NCI-H146 treated with DMSO at 0.1 percent for 48 hours (cell line): Measurements from ENCODE around the gene CTBP1.
"Not testable (repeated sequence)": the region's sequence is repeated elsewhere in the genome, so short reads cannot be mapped to it uniquely, and the experiment has no call there.

Source experiments
- DNase-seq: peaks from one replicate; lab custom pipeline; 2025; ENCODE audit not compliant: unreplicated experiment; lab: John Stamatoyannopoulos, UW

The CTBP1 gene

DNA sequence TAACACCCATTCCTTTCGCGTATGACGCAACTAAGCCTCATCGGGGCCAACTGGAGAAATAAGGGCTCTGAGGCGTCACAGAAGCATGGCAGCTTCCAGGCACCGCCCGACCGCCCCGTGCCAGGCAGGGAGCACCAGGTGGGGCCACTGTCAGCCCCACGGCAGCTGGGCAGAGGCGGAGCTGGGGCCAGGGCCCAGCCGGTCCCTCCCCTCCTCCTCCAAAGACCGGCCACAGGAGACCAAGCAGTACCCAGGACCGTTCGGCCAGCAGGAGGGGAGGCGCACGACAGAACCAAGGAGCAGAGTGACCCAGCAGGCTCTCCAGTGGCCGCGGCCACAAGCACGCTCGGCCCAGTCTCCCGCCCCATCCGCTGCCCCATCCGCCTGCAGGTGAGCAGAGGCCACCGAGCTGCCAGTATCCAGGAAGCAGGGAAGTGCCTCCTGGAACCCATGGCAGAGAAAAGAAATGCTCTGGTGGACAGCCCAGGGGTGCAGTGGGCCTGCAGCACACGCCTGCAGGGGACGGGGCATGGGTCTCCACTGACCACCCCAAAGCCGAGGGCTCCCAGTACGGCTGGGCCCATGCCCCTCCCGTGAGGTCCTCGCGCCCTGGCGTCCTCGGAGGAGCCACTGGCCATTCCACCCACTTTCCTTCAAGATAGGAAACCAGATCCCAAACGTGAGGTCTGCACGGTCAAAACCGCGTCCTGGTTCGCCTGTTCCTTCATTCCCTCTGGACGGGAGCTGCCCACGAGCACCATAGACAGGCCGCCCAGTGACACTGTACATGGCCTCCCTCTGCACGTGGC, 9.6 kb downstream of the CTBP1 start:
- DNase-seq, result no peak

DNA sequence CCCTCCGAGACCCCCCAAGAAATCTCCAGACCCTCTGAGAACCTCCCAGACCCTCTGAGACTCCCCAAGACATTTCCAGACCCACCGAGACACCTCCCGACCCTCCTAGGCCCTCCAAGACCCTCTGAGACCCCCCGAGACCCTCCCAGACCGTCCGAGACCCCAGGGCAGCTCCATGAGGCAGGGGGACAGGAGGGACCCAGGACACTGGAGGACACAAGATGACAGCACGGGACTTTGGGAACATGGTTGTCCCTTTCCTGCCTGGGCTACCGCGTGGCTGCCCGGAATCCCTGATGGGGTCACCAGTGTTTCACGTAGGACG, 10.3 kb downstream of the CTBP1 start:
- no peak for DNase-seq

DNA sequence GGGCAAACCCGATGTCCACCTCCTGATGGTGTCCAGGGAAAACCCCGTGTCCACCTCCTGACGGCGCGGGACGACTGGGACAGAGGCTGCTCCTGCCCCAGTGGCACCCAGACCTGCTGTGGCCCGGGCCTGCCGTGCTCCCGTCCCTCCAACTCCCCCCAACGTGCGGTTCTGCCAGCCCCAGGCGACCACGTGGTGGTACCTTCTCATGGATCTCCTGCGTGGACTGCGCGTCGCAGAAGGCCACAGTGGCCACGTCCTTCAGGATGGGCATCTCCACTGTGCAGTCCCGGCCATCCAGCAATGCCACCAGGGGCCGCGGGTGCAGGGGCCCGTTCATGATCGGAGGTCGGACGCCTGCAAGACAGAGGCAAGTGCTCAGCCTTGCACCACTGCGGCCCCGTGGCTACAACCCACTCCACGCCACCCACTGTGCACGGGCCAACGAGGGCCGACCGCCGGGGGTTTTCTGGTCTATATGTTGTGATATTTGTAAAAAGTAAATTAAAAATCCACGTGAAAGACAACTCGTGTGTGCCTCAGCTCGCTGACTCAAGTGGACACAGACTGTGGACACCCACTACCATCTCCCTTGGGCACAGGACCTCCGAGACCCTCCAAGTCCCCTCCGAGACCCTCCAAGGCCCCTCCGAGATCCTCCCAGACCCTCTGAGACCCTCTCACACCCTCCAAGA, 10.8 kb downstream of the CTBP1 start:
- no peak for DNase-seq

DNA sequence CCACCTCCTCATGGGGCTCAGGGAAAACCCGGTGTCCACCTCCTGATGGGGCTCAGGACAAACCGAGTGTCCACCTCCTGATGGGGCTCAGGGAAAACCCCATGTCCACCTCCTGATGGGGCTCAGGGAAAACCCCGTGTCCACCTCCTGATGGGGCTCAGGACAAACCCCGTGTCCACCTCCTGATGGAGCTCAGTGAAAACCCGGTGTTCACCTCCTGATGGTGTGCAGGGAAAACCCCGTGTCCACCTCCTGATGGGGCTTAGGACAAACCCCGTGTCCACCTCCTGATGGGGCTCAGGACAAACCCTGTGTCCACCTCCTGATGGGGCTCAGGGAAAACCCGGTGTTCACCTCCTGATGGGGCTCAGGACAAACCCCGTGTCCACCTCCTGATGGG, 11.7 kb downstream of the CTBP1 start:
- DNase-seq, result not testable (repeated sequence)

DNA sequence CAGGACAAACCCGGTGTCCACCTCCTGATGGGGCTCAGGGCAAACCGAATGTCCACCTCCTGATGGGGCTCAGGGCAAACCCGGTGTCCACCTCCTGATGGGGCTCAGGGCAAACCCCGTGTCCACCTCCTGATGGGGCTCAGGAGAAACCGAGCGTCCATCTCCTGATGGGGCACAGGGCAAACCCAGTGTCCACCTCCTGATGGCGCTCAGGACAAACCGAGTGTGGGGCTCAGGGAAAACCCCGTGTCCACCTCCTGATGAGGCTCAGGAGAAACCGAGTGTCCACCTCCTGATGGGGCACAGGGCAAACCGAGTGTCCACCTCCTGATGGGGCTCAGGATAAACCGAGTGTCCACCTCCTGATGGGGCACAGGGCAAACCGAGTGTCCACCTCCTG, 12.1 kb downstream of the CTBP1 start:
- not testable (repeated sequence) for DNase-seq

DNA sequence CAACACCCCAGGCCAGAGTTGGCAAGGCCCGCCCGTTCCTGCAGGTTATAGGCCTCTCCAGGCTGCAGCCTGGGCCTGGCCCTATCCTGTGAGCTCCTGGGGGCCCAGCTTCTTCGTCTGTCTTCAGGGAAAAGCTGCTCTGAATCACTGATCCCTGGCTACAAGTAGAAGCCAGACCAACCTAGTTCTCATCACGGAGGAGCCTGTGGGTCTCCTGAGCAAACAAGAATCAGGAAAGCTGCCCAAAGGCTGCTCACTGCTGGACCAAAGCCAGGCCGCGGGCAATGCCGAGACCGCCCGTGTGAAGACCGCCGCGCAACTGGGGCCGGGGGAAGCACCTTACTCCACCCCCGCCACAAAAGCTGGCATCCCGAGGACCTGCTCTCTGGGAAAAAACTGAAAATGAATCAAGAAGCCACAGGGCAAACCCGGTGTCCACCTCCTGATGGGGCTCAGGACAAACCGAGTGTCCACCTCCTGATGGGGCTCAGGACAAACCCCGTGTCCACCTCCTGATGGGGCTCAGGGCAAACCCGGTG, 12.8 kb downstream of the CTBP1 start:
- DNase-seq, result no peak

DNA sequence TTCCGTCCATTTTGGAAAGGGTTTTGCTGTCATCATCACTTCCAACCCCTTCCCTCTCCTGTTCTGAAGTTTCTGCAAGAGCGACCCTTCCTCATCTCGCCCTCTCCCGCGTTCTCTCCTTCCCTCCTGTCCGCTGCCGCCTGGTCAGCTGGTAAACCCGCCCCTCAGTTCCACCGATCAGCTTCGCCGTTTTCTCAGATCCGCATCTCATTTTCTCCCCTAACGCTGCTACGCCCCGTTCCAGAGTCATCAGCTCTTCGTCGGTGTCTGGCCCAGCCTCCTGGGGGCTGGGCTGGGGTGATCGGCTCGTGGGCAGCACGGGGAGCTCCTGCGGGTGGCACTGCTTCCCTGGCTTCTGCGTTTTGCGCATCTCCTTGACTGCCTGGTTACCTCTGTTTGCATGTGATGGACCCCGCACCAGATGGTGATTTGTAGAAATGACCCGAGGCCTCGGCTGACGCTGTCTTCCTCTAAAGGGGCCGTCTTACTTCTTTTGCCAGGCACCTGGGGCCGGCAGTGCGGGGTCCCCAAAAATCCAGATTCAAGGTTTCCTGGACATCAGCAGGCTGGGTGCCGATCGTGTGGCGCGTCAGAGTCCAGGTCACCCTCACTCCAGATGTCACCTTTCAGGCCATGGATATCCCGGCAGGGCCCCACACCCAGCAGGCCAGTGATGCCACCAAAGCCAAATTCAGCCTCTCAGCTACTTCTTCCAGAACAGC, 13.4 kb downstream of the CTBP1 start:
- DNase-seq, result no peak

DNA sequence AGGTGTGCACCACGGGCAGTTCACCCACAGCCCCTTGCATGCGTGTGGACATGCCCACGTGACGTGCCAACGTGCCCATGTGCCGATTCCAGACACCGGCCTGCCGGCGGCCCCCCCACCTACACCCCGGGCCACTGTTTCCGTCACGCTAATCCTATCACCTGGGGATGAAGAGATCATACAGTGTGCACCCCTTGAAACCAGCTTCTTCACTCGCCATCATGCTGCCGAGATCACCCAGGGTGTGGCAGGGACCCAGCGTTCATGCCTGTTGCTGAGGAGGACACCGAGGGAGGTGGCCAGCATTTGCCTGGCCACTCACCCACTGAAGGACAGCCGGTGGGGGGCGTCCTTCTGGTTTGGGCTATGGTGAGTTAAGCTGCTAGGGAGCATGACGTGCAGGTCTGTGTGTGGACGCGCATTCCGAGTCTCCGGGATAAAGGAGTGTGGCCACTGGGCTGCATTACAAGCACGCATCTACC, 14.1 kb downstream of the CTBP1 start:
- no peak for DNase-seq

DNA sequence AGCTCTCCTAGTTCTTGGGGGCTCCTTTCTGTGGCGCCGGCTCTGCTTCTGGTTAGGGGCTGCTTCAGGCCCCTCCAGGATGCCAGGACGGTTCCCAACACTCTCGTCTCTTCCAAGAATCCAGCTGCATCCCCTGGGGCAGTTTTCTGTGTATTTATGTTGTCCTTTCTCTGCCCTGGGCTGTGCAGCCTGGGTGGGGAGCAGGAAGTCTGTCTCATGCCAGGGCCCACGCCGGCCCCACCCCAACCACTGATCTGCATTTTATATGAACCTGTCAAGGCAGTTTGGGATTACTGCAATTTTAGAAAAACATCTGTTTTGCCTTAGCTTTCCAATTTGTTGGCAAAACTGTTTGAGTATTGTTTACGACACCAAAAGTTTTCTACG, 14.6 kb downstream of the CTBP1 start:
- DNase-seq, result no peak

DNA sequence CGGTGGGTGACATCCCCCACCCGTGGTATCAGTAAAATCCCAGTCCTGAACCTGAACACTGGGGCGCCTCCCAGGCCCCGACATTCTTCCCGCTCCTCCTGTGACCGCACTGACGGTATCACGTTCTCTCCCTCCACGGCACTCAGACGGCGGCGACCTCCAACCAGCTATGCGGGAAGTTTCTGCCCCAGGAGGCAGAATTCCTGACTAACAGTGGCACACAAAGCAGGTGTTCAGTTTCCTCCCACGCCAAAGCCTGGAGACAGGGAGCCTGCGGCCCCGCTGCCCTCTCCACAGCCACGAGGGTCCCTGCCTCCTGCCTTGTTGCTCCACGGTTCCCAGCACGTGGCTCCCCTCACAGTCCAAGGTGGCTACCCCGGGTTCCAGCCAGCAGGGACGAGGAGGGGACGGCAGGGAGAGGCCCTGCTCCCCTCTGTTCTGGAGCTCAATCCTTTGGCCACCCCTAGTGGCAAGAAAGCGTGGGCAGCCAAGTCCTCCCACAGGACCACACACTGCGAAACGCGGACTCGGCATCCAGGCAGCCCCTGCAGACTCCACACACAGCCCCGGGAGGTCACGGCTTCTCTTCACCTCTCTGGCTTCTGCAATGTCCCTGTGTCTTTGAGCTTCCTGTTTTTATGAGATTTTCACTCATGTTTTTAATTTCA, 15.2 kb downstream of the CTBP1 start:
- no peak for DNase-seq

DNA sequence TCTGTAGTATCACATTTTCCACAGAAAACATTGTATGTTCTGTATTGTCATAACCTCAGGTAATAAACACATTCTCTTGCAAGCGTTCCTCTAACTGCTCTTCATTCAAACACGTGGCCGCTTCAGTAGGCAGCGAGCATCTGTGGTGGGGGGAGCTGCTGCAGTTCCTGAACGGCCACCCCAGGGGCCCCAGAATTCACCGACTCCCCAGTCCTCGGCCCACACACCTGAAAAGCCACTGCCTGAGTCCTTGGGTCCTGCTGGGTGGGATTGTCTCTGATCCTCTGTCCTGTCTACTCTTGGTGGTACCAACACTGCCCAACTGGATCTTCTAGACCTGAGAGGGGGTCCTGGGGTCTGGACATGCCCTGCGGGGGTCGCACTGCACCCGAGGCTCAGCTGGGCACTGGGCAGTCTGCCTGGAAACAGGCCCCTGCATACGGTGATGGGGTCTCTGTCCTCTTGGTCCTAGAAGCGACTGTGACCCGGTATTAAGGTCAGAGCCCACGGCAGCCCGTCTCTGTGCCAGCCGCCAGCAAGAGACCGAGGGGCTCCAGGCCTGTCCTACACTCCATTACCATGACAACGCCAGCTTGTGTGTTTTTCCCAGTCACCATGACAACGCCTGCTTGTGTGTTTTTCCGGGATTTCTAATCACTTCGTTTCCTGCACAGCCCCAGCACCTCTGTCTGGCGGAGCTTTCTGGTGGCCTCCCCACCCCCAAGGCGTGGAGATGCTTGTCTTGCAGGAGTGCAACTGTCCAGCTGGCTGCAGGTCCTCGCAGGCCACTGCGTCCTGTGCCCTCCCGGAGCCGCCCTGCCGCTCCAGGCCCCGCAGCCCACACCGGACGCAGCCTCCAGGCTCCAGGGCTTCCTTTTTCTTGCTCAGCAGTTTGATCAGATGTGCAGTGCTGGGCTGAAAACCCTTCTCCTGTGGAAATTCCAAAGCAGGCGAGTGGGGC, 16.0 kb downstream of the CTBP1 start:
- DNase-seq, result no peak

DNA sequence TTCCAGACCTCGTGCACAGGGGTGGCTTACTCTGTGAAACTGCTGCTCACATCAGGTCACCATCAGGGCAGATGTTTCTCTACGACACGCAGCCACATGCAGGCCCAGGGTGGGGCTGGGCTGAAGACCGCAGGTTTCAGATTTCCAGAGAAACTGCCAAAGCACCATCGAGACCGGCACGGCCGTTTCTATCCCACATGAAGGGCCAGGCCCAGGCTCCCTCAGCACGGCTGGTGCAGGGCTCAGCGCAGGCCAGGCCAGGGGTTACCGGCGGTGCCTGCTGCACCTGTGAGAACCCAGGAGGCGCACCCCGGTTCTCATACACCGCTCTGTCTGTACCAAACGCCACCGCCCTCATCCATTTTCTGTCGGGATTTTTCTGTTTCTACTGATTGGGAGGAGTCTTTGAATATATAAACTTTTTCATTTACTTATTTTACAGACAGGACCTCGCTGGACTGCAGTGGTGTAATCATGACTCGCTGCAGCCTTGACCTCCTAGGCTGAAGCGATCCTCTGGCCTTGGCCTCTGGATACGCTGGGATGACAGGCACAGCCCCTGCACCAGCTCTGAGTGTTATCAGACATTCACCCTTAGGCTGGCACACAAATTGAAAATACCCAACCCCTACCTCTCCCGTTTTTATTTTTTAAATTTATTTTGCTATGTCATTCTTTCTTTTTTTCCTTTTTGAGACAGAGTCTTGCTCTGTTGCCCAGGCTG, 17.1 kb downstream of the CTBP1 start:
- no peak for DNase-seq

DNA sequence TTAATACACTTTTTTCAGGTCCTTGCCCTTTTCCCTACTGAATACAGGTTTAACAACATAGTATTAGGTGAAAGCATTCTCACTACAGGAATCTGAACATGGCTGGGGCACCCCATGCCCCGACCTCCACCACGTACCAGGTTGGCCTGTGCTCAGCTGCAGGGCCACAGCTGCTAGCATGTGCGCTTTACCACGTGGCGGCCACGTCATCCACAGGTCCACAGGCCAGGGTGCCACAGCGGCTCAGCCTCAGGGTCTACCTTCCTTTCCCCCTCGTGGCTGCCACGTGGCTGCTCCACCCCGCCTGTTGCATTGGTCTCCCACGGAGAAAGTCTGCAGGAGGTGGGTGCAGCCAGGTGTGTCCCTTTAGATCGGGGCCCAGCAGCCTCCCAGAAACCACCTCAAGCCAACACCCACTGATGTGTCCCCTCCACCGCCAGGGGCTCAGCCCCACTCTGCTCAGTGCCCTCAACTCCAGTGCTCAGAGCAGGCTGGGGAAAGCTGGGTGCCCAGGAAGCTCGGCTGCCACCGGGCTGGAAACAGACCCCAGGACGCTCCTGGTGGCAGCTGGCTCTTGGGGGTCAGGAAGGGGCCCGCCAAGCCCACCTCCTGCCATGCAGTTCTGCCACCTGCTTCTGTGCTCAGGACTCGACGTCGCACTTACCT, 17.8 kb downstream of the CTBP1 start:
- no peak for DNase-seq

DNA sequence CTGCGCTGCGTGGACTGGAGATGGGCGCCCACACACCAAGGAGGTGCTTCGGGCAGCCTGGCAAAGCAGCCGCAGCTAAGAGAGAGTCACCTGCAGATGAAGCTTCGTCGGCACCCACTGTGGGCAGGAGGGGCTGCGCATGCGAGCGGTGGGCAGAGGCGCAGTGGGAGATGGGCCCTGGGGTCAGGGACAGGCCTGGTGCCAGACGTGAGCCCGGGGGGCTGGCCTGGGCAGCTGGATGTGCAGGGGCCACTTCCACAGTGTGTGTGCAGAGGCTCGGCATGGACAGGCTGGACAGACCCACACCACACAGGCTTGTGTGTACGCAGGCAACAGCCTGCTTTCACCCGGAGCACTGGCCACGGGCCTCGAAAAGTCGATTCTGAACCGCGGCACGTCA, 18.6 kb downstream of the CTBP1 start:
- DNase-seq, result no peak

DNA sequence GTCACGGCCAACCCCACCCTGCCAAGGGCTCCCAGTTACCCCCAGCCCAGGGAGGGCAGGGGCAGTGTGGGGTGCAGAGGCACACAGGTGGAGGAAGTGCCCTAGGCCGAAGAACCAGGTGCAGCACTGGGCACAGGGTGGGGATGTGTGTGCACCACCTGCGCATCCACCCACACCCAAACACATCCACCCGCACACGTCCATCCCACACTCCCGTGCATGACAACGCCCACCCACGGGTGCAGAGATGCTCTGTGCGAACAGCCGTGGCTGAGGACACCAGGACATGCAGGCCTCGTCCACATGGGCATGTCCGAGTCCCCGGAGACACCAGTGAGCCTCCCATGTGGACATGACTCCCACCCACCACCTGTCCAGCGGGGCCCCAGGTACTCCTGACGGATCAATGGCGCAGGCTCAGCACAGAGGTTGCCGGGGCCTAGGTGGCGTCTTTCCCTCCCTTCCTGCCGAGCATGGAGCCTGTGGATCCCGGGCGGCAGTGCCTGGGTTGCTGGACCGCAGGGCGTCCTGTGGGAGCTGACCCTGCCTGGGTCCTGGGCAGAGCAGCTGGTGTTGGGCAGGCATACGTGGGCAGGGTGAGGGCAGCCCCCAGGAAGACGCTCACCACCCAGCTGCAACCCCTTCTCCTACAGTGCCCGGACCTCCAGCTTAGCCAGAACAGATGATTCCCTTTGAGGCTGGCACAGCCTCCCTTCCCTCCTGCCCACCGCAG, 19.6 kb downstream of the CTBP1 start:
- DNase-seq, result no peak

DNA sequence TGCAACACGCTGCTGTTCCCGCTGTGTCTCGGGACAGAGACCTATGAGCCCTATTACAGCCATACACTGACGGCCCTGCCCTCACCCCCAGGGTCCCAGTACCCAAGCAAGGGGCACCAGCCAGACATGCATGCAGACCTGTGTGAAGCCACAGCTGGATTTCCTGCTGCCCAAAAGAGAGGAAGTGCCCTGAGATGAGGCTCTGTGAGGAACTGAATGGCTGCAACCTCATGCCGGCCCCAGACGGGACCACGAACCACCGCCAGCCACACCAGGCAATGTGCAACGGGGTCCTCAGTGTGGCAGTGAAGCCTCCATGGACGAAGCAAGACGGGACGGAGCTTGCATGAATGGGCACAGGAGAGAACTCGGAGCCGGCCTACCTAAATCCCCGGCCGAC, 21.1 kb downstream of the CTBP1 start:
- DNase-seq, result no peak

DNA sequence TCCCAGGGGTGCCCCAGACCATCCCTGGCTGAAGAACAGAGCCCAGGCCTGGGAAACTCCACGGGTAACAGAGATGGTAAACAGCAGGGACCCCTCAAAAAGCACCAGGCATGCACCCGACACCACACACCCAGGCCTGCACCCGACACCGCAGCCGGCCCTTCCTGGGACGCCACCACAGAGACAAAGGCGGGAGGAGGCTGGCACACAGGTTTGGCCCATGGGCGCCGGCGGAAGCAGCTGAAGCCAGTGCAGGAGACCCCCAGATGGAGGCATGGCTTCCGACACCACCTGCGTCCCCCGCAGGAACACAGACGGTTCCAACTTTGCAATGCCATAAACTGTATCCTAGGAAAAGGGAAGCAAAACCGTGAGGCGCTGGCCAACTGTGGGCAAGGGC, 22.3 kb downstream of the CTBP1 start:
- no peak for DNase-seq

DNA sequence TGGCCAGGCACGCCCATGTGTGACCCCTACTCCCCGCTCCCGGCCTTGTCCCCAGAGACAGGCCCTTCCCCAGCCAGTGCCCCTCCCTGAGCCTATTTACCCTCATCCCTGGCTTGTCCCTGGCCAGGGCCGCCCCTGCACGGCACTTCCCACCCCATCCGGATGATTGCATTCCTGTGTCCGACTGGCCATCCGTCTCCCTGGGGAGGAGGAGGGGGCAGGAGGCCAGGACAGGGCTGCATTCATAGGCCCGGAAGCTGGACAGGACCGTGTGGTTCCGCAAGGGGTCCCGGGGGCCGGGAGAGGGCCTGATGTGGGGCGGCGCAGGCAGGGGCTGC, 22.8 kb downstream of the CTBP1 start:
- no peak for DNase-seq
